NCI-H82 treated with DMSO at 0.1 percent for 48 hours (cell line): ENCODE measurements around the gene TET2.

Experiments
- DNase-seq: peaks from one replicate; lab custom pipeline; 2025; ENCODE audit not compliant: unreplicated experiment; lab: John Stamatoyannopoulos, UW

TET2 gene

GRCh38 chr4:105140684-105141490, 5.8 kb upstream of the TET2 start:
- DNase-seq: no peak

GRCh38 chr4:105145156-105145902, 1.3 kb upstream of the TET2 start:
- no peak for DNase-seq

GRCh38 chr4:105145903-105146275, 787 bp upstream of the TET2 start:
- no peak for DNase-seq

GRCh38 chr4:105147016-105147552, 408 bp downstream of the TET2 start:
- DNase-seq: no peak

GRCh38 chr4:105147553-105148161, 981 bp downstream of the TET2 start:
- DNase-seq: peak; percentile 8

- DNase-seq: no peak
Observed at GRCh38 chr4:105148356-105148755, 1.7 kb downstream of the TET2 start.

- no peak for DNase-seq
Observed at GRCh38 chr4:105148776-105149175, 2.1 kb downstream of the TET2 start.

GRCh38 chr4:105149771-105150170, 3.1 kb downstream of the TET2 start:
- DNase-seq: no peak

GRCh38 chr4:105150503-105150902, 3.8 kb downstream of the TET2 start:
- no peak for DNase-seq

GRCh38 chr4:105153749-105154148, 7.1 kb downstream of the TET2 start:
- no peak for DNase-seq

GRCh38 chr4:105154576-105154975, 7.9 kb downstream of the TET2 start:
- DNase-seq: no peak

- no peak for DNase-seq
Observed at GRCh38 chr4:105155426-105155825, 8.8 kb downstream of the TET2 start.

GRCh38 chr4:105158837-105159236, 12.2 kb downstream of the TET2 start:
- no peak for DNase-seq

GRCh38 chr4:105162123-105162796, 15.6 kb downstream of the TET2 start:
- DNase-seq: no peak

GRCh38 chr4:105164548-105164947, 17.9 kb downstream of the TET2 start:
- no peak for DNase-seq

GRCh38 chr4:105166066-105166465, 19.4 kb downstream of the TET2 start:
- no peak for DNase-seq

- DNase-seq: no peak
Observed at GRCh38 chr4:105170711-105171110, 24.0 kb downstream of the TET2 start.

GRCh38 chr4:105171912-105172311, 25.2 kb downstream of the TET2 start:
- no peak for DNase-seq

GRCh38 chr4:105174098-105174497, 27.4 kb downstream of the TET2 start:
- no peak for DNase-seq

- no peak for DNase-seq
Observed at GRCh38 chr4:105179539-105180401, 33.1 kb downstream of the TET2 start.
